Activated CD4-positive, alpha-beta T cell treated with anti-CD3 and anti-CD28 coated beads, Interleukin-2, amount 10 ng/mL, durations not matched to agents 24 days and 14 days (primary cell): ENCODE results near the gene P2RY2. TPM values are rescaled to one million over a fixed set of nuclear protein-coding genes. Genes with fewer than 3 reads are reported as not detected.

Source experiments
- DNase-seq: peaks from one replicate; pipeline ENCODE4 v3.0.0; 2022
- H3K27ac Mint-ChIP-seq: one replicate; pipeline ENCODE4 v1.8.0; 2022; ENCODE audit warnings: mild to moderate bottlenecking, mixed read lengths
- H3K27me3 Mint-ChIP-seq: one replicate; pipeline ENCODE4 v1.8.0; 2022; ENCODE audit warnings: mixed read lengths
- H3K36me3 Mint-ChIP-seq: one replicate; pipeline ENCODE4 v1.8.0; 2022; ENCODE audit warnings: low read depth, mild to moderate bottlenecking, mixed read lengths
- H3K4me1 Mint-ChIP-seq: one replicate; pipeline ENCODE4 v1.8.0; 2021; ENCODE audit warnings: mixed read lengths
- H3K4me3 Mint-ChIP-seq: one replicate; pipeline ENCODE4 v1.8.0; 2022; ENCODE audit warnings: mild to moderate bottlenecking, moderate library complexity, mixed read lengths
- H3K9me3 Mint-ChIP-seq: one replicate; pipeline ENCODE4 v1.8.0; 2021; ENCODE audit warnings: mixed read lengths
- intact Hi-C: fragments of 100-400 bp; cut with micrococcal nuclease; formaldehyde crosslinking; loops from one replicate; pipeline ENCODE4 v1.15.1; 2023
- total RNA-seq: library from RNA; stranded (reverse); gene quantifications from 2 replicates; pipeline ENCODE4 v1.2.3, GENCODE V29; 2022

The P2RY2 gene
- total RNA-seq, 1 donor from 2014 or later: not detected

DNA sequence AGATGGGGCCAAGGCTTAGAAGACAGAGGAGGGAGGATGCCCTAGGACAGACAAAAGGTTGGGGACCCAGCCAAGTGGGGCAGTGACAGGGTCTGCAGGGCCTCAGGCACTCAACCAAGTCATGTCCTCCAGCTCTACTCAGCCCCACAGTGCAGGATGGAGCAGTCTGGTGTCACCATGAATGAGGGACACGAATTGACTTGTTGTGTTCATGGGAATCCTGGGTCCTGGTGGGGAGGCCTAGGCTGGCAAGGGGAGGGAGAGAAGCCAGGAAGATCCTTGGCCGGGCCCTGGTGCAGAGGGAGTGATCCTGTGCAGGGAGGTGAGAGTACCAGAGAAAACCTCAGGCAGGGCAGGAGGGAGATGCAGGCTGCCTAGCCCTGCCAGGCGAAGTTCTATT is 66.0 kb downstream of the P2RY2 start:
- no peak for DNase-seq
- no peaks in the 10 kb centered on the region for H3K27me3 Mint-ChIP-seq
- no peaks in the 10 kb centered on the region for H3K9me3 Mint-ChIP-seq
- H3K4me3 Mint-ChIP-seq: no peak overlapping the region
- intact Hi-C loops: no loop called here
- H3K36me3 Mint-ChIP-seq: no peaks in the 10 kb centered on the region
- peaks cover 23% of the 10 kb centered on the region for H3K4me1 Mint-ChIP-seq
- H3K27ac Mint-ChIP-seq: no peak overlapping the region

DNA sequence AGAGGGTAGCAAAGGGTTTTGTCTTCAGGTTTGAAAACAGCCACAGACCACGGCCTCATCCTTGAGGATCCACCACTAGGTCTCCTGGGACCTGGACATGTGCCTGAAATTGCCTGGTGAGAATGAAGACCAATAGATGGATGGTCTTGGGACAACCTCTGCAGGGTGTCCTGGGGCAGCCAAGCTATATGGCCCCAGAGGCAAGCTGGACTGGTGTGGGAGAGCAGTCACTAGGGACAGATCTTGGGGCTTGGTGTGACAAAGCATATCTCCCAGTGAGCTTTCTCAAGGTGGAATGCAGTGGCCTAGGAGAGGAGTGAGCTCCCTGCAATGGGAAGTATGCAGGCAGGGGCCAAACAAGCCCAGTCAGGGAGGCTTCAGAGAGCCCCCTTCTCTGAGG is 67.6 kb downstream of the P2RY2 start:
- Mint-ChIP-seq H3K4me3 (no peak overlapping the region), H3K27ac (no peak overlapping the region), H3K4me1 (peaks cover 24% of the 10 kb centered on the region), H3K27me3 (no peaks in the 10 kb centered on the region), H3K36me3 (no peaks in the 10 kb centered on the region), H3K9me3 (no peaks in the 10 kb centered on the region)
- intact Hi-C loops: no loop called here
- DNase-seq: no peak

Other genes starting within 250 kb of the P2RY2 start
- 20.4 and 22.4 TPM in 2 replicates for gene FCHSD2, start 76.0 kb upstream of the P2RY2 start, total RNA-seq
- not detected in 2 replicates for gene P2RY6, start 54.1 kb downstream of the P2RY2 start, total RNA-seq
- gene ARHGEF17, start 90.0 kb downstream of the P2RY2 start, total RNA-seq: 0.05 TPM in 1 of 2 replicates, not detected in the other
- gene RELT, start 158.1 kb downstream of the P2RY2 start, total RNA-seq: 35.0 and 38.5 TPM in 2 replicates